ENCODE measurements around the gene EXOC3L1. TPM values are rescaled to one million over a fixed set of nuclear protein-coding genes. Genes with fewer than 3 reads are reported as not detected.

EXOC3L1 gene
- total and polyA plus RNA-seq, 2 of the 13 experiments (the other 11 are each of a cell fraction or from before 2014, with no cell fraction given) = 0.12 TPM; not detected in 1

DNA sequence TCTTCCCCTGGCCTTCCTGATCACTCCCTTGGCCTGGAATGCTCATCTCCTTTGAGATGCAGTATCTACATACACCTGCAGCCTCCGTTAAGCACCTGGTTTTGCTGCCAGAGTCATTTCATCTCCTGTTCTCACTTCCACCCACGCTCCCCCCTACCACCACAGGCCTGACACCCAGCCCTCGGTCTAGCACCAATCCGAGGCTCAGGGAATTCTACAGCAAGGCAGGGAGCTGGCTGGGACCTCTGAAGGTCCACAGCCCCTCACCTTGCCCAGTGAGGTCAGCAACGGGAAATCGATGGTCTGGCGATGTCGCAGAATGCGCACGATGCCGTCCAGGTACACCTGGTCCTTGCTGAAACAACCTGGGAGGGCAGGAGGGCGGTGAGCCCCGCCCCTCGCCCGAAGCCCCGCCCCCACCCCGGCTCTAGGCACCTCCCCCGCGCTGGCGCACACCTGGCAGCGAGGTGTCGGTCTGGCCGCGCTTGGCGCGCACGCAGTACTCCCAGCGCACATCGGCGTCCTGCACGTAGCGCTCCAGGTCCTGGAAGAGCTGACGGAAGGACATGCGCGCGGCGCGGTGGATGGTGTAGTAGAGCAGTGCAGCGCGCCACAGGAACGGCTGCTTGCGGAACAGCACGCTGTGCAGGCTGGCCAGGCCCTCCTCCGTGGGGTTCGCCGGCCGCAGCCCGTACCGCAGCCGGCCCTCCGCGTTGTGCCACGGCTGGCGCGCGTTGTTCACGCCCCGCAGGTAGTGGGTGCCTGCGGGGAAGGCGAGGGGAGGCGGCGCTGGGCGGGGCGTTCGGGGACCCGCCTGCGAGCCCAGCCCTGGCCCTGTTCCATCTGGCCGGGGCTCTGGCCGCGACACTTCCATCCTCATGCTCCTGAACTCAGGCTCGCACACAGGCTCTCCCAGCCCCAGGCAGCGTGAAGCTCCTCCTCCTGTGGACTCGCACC lies 11.9 kb downstream of the EXOC3L1 start (continued):
- TF ChIP-seq, protein P1, sequence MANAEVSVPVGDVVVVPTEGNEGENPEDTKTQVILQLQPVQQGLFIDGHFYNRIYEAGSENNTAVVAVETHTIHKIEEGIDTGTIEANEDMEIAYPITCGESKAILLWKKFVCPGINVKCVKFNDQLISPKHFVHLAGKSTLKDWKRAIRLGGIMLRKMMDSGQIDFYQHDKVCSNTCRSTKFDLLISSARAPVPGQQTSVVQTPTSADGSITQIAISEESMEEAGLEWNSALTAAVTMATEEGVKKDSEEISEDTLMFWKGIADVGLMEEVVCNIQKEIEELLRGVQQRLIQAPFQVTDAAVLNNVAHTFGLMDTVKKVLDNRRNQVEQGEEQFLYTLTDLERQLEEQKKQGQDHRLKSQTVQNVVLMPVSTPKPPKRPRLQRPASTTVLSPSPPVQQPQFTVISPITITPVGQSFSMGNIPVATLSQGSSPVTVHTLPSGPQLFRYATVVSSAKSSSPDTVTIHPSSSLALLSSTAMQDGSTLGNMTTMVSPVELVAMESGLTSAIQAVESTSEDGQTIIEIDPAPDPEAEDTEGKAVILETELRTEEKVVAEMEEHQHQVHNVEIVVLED (CRISPR knock-in tag; IDR thresholded peaks at IDR 0.05; ENCODE audit: borderline replicate concordance) = peak; percentile 88
- TF ChIP-seq ZSCAN12 (CRISPR knock-in tag; IDR thresholded peaks at IDR 0.05) = no peak
- TF ChIP-seq KDM4B (CRISPR knock-in tag; IDR thresholded peaks at IDR 0.05) = no peak
- TF ChIP-seq, protein P2, sequence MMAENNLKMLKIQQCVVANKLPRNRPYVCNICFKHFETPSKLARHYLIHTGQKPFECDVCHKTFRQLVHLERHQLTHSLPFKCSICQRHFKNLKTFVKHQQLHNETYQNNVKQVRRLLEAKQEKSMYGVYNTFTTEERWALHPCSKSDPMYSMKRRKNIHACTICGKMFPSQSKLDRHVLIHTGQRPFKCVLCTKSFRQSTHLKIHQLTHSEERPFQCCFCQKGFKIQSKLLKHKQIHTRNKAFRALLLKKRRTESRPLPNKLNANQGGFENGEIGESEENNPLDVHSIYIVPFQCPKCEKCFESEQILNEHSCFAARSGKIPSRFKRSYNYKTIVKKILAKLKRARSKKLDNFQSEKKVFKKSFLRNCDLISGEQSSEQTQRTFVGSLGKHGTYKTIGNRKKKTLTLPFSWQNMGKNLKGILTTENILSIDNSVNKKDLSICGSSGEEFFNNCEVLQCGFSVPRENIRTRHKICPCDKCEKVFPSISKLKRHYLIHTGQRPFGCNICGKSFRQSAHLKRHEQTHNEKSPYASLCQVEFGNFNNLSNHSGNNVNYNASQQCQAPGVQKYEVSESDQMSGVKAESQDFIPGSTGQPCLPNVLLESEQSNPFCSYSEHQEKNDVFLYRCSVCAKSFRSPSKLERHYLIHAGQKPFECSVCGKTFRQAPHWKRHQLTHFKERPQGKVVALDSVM (CRISPR knock-in tag; IDR thresholded peaks at IDR 0.05) = no peak
- TF ChIP-seq, protein P3, sequence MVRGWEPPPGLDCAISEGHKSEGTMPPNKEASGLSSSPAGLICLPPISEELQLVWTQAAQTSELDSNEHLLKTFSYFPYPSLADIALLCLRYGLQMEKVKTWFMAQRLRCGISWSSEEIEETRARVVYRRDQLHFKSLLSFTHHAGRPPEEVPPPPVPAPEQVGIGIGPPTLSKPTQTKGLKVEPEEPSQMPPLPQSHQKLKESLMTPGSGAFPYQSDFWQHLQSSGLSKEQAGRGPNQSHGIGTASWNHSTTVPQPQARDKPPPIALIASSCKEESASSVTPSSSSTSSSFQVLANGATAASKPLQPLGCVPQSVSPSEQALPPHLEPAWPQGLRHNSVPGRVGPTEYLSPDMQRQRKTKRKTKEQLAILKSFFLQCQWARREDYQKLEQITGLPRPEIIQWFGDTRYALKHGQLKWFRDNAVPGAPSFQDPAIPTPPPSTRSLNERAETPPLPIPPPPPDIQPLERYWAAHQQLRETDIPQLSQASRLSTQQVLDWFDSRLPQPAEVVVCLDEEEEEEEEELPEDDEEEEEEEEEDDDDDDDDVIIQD (CRISPR knock-in tag; IDR thresholded peaks at IDR 0.05; ENCODE audit: low read depth) = no peak
- TF ChIP-seq ZNF552 (CRISPR knock-in tag; IDR thresholded peaks at IDR 0.05; ENCODE audit: borderline replicate concordance) = peak; percentile 57; the same call in 1 of the 2 replicates
- TF ChIP-seq, protein P4, sequence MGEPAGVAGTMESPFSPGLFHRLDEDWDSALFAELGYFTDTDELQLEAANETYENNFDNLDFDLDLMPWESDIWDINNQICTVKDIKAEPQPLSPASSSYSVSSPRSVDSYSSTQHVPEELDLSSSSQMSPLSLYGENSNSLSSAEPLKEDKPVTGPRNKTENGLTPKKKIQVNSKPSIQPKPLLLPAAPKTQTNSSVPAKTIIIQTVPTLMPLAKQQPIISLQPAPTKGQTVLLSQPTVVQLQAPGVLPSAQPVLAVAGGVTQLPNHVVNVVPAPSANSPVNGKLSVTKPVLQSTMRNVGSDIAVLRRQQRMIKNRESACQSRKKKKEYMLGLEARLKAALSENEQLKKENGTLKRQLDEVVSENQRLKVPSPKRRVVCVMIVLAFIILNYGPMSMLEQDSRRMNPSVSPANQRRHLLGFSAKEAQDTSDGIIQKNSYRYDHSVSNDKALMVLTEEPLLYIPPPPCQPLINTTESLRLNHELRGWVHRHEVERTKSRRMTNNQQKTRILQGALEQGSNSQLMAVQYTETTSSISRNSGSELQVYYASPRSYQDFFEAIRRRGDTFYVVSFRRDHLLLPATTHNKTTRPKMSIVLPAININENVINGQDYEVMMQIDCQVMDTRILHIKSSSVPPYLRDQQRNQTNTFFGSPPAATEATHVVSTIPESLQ (CRISPR knock-in tag; conservative IDR thresholded peaks at IDR 0.05) = no peak
- TF ChIP-seq NR1H2 (CRISPR knock-in tag; IDR thresholded peaks at IDR 0.05; ENCODE audit: borderline replicate concordance, low read depth) = no peak
- no peak for TF ChIP-seq PCBP1 (IDR thresholded peaks at IDR 0.05; ENCODE audit: borderline replicate concordance, low read depth, low read length)
- TF ChIP-seq PAWR (CRISPR knock-in tag; IDR thresholded peaks at IDR 0.05; ENCODE audit: borderline replicate concordance) = no peak
- TF ChIP-seq, protein P5, sequence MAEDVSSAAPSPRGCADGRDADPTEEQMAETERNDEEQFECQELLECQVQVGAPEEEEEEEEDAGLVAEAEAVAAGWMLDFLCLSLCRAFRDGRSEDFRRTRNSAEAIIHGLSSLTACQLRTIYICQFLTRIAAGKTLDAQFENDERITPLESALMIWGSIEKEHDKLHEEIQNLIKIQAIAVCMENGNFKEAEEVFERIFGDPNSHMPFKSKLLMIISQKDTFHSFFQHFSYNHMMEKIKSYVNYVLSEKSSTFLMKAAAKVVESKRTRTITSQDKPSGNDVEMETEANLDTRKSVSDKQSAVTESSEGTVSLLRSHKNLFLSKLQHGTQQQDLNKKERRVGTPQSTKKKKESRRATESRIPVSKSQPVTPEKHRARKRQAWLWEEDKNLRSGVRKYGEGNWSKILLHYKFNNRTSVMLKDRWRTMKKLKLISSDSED (CRISPR knock-in tag; IDR thresholded peaks at IDR 0.05) = no peak
- no peak for TF ChIP-seq MYNN (CRISPR knock-in tag; IDR thresholded peaks at IDR 0.05; ENCODE audit: low read depth)
- TF ChIP-seq ZSCAN20 (CRISPR knock-in tag; IDR thresholded peaks at IDR 0.05; ENCODE audit: borderline replicate concordance) = no peak
- TF ChIP-seq, protein P6, sequence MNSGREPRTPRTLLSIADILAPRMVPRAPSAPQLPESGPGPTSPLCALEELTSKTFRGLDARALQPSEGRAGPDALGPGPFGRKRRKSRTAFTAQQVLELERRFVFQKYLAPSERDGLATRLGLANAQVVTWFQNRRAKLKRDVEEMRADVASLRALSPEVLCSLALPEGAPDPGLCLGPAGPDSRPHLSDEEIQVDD (CRISPR knock-in tag; IDR thresholded peaks at IDR 0.05; ENCODE audit: borderline replicate concordance) = peak; percentile 61; the same call in 1 of the 2 replicates
- TF ChIP-seq DMAP1 (CRISPR knock-in tag; IDR thresholded peaks at IDR 0.05) = no peak
- TF ChIP-seq ZNF501 (CRISPR knock-in tag; IDR thresholded peaks at IDR 0.05) = peak; percentile 38
- TF ChIP-seq, protein P7, sequence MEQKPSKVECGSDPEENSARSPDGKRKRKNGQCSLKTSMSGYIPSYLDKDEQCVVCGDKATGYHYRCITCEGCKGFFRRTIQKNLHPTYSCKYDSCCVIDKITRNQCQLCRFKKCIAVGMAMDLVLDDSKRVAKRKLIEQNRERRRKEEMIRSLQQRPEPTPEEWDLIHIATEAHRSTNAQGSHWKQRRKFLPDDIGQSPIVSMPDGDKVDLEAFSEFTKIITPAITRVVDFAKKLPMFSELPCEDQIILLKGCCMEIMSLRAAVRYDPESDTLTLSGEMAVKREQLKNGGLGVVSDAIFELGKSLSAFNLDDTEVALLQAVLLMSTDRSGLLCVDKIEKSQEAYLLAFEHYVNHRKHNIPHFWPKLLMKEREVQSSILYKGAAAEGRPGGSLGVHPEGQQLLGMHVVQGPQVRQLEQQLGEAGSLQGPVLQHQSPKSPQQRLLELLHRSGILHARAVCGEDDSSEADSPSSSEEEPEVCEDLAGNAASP (CRISPR knock-in tag; IDR thresholded peaks at IDR 0.05; ENCODE audit: borderline replicate concordance) = no peak

All from HepG2 (cell line).